Kidney (tissue), 14 donors: ENCODE results near the gene SMAD2. TPM values are rescaled to one million over a fixed set of nuclear protein-coding genes. Genes with fewer than 3 reads are reported as not detected.

Source experiments
- DNase-seq, 5 donors: peaks; one replicate each; pipeline ENCODE4 v3.0.0-alpha.2; 2013 to 2020
- FAIRE-seq: peaks from 2 replicates; lab custom pipeline; 2012; peaks lifted over from hg19 to GRCh38; lab: Jason Lieb, UNC
- H3K27ac ChIP-seq, 2 donors: one replicate each; pipeline ENCODE4 v1.7.0; 2013; ENCODE audit warnings: low read depth in 2 of 2, low read length in 2 of 2, inconsistent platforms in 1 of 2
- H3K27me3 ChIP-seq: one replicate; pipeline ENCODE4 v1.7.1; 2013; ENCODE audit warnings: low read length, inconsistent platforms; ENCODE audit not compliant: control insufficient read depth, insufficient read depth
- H3K36me3 ChIP-seq, 3 donors: one replicate each; pipeline versions ENCODE4 v1.7.0 to v1.7.1; 2013; ENCODE audit warnings: low read length in 3 of 3, control low read depth in 1 of 3, inconsistent platforms in 1 of 3; ENCODE audit not compliant: insufficient read depth in 3 of 3, control insufficient read depth in 2 of 3
- H3K4me1 ChIP-seq, 3 donors: one replicate each; pipeline versions ENCODE4 v1.7.0 to v1.7.1; 2013; ENCODE audit warnings: low read length in 3 of 3, inconsistent platforms in 1 of 3, low read depth in 1 of 3; ENCODE audit not compliant: control insufficient read depth in 2 of 3, insufficient read depth in 2 of 3
- H3K4me3 ChIP-seq, 3 donors: one replicate each; pipeline versions ENCODE4 v1.7.0 to v1.8.1; 2013; ENCODE audit warnings: low read length in 3 of 3, control low read depth in 1 of 3, inconsistent platforms in 1 of 3
- H3K9ac ChIP-seq, 3 donors: one replicate each; pipeline versions ENCODE4 v1.7.0 to v1.7.1; 2013; ENCODE audit warnings: low read length in 3 of 3, control low read depth in 1 of 3, inconsistent platforms in 1 of 3
- H3K9me3 ChIP-seq, 3 donors: one replicate each; pipeline versions ENCODE4 v1.7.0 to v1.7.1; 2013; ENCODE audit warnings: low read length in 3 of 3, control low read depth in 1 of 3, inconsistent platforms in 1 of 3; ENCODE audit not compliant: control insufficient read depth in 2 of 3, insufficient read depth in 1 of 3
- CTCF ChIP-seq: IDR thresholded peaks from 3 replicates; pipeline ENCODE4 v1.5.1; 2012; ENCODE audit warnings: mild to moderate bottlenecking, moderate library complexity, borderline replicate concordance; ENCODE audit not compliant: insufficient read depth; ENCODE audit errors: extremely low read depth
- intact Hi-C: fragments of 100-400 bp; cut with DNase I; formaldehyde crosslinking; loops from one replicate; pipeline ENCODE4 v1.11.1; 2022
- polyA plus RNA-seq: library from polyadenylated mRNA; stranded (reverse); fragments of 350-450 nt; fragmentation: Illumina TruSeq; extraction: RNeasy Lipid Tissue Mini Kit (QIAGEN cat#74804); gene quantifications from one replicate; pipeline ENCODE4 v1.2.3, GENCODE V29; 2014; ENCODE audit warnings: low read depth, low replicate concordance; ENCODE audit not compliant: insufficient read depth
- total RNA-seq: library from RNA; stranded (reverse); fragmentation: NEBNext Ultra II Directional; extraction: Animal tissue kit (Norgen Biotek cat#: 25700); gene quantifications from one replicate; pipeline ENCODE4 v1.2.1, GENCODE V29; 2021
- donor health status: control.
- donor health status: control.
- donor health status: control.
- donor health status: control.
- donor health status: control.
- donor health status: DM: yes; HTN: yes; CAD: no.
- donor health status: Normal renal cell carcinoma (clear cell type).

SMAD2 gene
- total and polyA plus RNA-seq, 2 donors from 2014 or later, result 29.9 to 147 TPM

- DNase-seq, result no peak
- Histone ChIP-seq H3K36me3 (peaks cover 0 to 4% (median 3%) of the 10 kb centered on the region in 3 donors), H3K27me3 (no peaks in the 10 kb centered on the region), H3K9ac (no peak overlapping the region), H3K9me3 (no peaks in the 10 kb centered on the region), H3K4me3 (no peak overlapping the region), H3K27ac (no peak overlapping the region), H3K4me1 (no peaks in the 10 kb centered on the region)
- no peak for FAIRE-seq
- intact Hi-C loops, result no loop called here
- no peak for TF ChIP-seq CTCF
Measured at GRCh38 chr18:47887227-47887626, 43.2 kb downstream of the SMAD2 start.

DNA sequence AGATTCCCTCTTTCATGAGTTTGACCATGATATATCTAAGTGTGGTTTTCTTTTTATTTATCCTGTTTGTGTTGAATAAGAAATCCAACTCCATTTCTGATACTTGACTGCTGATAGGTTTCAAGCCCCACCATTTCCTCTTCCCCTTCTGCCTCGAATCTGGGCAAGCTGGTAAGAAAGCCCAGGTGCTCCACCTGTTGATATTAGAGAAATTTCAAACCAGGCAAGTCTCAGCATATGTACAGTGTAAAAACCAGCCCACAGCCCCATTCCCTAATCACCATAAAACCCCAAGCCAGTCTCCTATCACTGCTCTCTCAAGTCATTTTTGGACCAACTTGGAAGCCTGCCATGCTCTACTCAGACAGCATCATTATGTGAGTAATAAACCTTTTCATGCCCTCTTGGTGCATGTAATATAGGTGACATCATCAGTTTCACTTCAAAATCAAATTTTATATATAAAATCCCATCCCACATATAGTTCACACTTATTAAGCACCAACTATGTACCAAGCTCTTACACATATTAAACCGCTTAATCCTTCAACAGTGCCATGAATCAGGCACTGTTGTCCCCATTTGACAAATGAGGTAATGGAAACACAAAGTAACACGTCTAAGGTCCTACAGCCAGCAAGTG lies 46.6 kb downstream of the SMAD2 start:
- TF ChIP-seq CTCF, result no peak
- DNase-seq, result peak in 1 of 5 donors; percentile 21
- intact Hi-C loops, result no loop called here
- Histone ChIP-seq H3K9me3 (no peaks in the 10 kb centered on the region), H3K27me3 (no peaks in the 10 kb centered on the region), H3K4me3 (no peak overlapping the region), H3K4me1 (no peaks in the 10 kb centered on the region), H3K27ac (no peak overlapping the region), H3K9ac (no peak overlapping the region), H3K36me3 (peaks cover 2 to 4% (median 3%) of the 10 kb centered on the region in 3 donors)
- no peak for FAIRE-seq

DNA sequence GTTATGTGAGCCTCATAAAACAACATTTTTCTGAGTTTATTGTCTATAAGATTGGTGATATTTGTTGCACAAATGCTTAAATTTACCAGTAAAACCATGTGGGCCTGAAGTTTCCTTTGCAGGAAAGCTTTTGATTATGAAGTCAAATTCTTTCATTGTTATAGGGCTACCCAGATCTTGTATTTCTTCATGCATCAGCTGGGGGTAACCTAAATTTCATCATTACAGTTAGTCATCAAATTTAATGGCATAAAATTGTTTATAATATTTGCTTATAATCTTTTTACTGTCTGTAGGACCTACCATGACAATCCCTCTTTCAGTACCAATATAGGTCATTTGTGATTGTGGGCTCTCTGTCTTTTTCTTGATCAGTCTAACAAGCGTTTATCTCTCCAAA lies 47.8 kb downstream of the SMAD2 start:
- H3K27ac ChIP-seq, result no peak overlapping the region
- FAIRE-seq (no peak), DNase-seq (no peak)
- H3K27me3 ChIP-seq, result no peaks in the 10 kb centered on the region
- no peak overlapping the region for H3K9ac ChIP-seq
- no peaks in the 10 kb centered on the region for H3K4me1 ChIP-seq
- H3K4me3 ChIP-seq, result no peak overlapping the region
- H3K9me3 ChIP-seq, result no peaks in the 10 kb centered on the region
- intact Hi-C loops, result no loop called here
- TF ChIP-seq CTCF, result no peak
- peaks cover 0 to 3% (median 2%) of the 10 kb centered on the region in 3 donors for H3K36me3 ChIP-seq
